ENCODE data around the gene VSIG10L. TPM values are rescaled to one million over a fixed set of nuclear protein-coding genes. Genes with fewer than 3 reads are reported as not detected.

VSIG10L gene
- total RNA-seq, 1 experiment from 2014 or later, result 3.3 TPM

DNA sequence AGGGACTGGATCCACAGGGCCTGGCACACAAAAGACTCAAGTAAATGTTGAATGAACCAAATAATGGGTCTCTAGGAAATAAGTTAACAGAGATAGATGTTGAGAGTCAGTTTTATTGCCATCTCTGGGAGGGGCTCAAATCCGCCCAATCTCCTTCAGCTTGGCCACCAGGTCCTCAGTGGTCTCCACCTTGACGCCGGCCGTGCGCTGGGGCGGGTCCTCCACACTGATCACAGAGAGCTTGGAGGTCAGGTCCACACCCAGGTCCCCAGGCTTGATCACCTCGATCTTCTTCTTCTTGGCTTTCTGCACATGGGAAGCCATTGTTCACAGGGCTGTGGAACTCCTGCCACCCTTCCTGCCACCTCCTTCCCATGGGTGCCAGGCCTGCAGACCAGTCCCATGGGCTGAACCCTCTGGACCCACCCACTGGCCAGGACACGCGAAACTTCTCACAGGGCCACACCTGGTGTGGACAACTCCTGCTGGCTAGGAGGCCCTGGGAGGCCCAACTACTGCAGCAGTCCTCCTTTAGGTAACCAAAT, 3.2 kb upstream of the VSIG10L start:
- DNase-seq (ENCODE audit: low read depth, low spot score), result no peak
- ChIA-PET POLR2A (no interaction called here), CTCF (no interaction called here)
- Histone ChIP-seq H3K4me1 (ENCODE audit: control insufficient read depth, insufficient read depth, low read length) (no peaks in the 10 kb centered on the region), H3K4me3 (ENCODE audit: low read depth in 2 of 2, low read length in 2 of 2) (no peak overlapping the region), H3K27ac (ENCODE audit: low read length) (no peak overlapping the region), H3K36me3 (ENCODE audit: control insufficient read depth, insufficient read depth, low read length) (no peaks in the 10 kb centered on the region; the same call in 1 of the 2 replicates), H3K9me3 (ENCODE audit: control insufficient read depth, insufficient read depth, low read depth, low read length) (no peaks in the 10 kb centered on the region), H3K27me3 (ENCODE audit: control insufficient read depth, insufficient read depth, low read length) (no peaks in the 10 kb centered on the region)
- BruUV-seq (replicated peaks), result no TSS peak
- ATAC-seq, result no peak
- TF ChIP-seq POLR2AphosphoS5 (IDR thresholded peaks at IDR 0.05; ENCODE audit: low read depth, low read length) (no peak), CTCF (IDR thresholded peaks at IDR 0.05) (no peak), SIN3A (IDR thresholded peaks at IDR 0.05; ENCODE audit: borderline replicate concordance, insufficient read depth, low read depth, low read length) (no peak), REST (IDR thresholded peaks at IDR 0.05; ENCODE audit: insufficient read depth in 1 of 2, low read depth in 2 of 2, low read length in 1 of 2) (no peak), TCF7L2 (IDR thresholded peaks at IDR 0.05; ENCODE audit: low read depth, low read length) (no peak)
- intact Hi-C loops (cut with micrococcal nuclease; ENCODE audit: unreplicated experiment) (no loop called here), in situ Hi-C loops (cut with HindIII; ENCODE audit: low pct_unique_long_range_greater_than_20kb, low sequenced_read_pairs) (no loop called here)

- in situ Hi-C loops (cut with HindIII; ENCODE audit: low pct_unique_long_range_greater_than_20kb, low sequenced_read_pairs) (no loop called here), intact Hi-C loops (cut with micrococcal nuclease; ENCODE audit: unreplicated experiment) (no loop called here)
- Histone ChIP-seq H3K27me3 (ENCODE audit: control insufficient read depth, insufficient read depth, low read length) (no peaks in the 10 kb centered on the region), H3K36me3 (ENCODE audit: control insufficient read depth, insufficient read depth, low read length) (no peaks in the 10 kb centered on the region), H3K27ac (ENCODE audit: low read length) (no peak overlapping the region), H3K4me1 (ENCODE audit: control insufficient read depth, insufficient read depth, low read length) (no peaks in the 10 kb centered on the region), H3K9me3 (ENCODE audit: control insufficient read depth, insufficient read depth, low read depth, low read length) (no peaks in the 10 kb centered on the region), H3K4me3 (ENCODE audit: low read depth in 2 of 2, low read length in 2 of 2) (no peak overlapping the region)
- no peak for TF ChIP-seq REST (IDR thresholded peaks at IDR 0.05; ENCODE audit: insufficient read depth in 1 of 2, low read depth in 2 of 2, low read length in 1 of 2)
- TF ChIP-seq SIN3A (IDR thresholded peaks at IDR 0.05; ENCODE audit: borderline replicate concordance, insufficient read depth, low read depth, low read length), result no peak
- no peak for TF ChIP-seq POLR2AphosphoS5 (IDR thresholded peaks at IDR 0.05; ENCODE audit: low read depth, low read length)
- TF ChIP-seq CTCF (IDR thresholded peaks at IDR 0.05), result no peak
- no peak for TF ChIP-seq TCF7L2 (IDR thresholded peaks at IDR 0.05; ENCODE audit: low read depth, low read length)
- no peak for DNase-seq (ENCODE audit: low read depth, low spot score)
- POLR2A ChIA-PET, result no interaction called here
- BruUV-seq (replicated peaks), result no TSS peak
- no peak for ATAC-seq
- CTCF ChIA-PET, result no interaction called here
These were observed 961 bp upstream of the VSIG10L start for GRCh38 chr19:51342631-51343569.

Measured in Panc1 (cell line).